ENCODE measurements around the gene CCSER1. TPM values are rescaled to one million over a fixed set of nuclear protein-coding genes. Genes with fewer than 3 reads are reported as not detected.

CCSER1 gene
- total RNA-seq, 2 experiments from 2014 or later: not detected

GRCh38 chr4:90357117-90357710 lies 230.0 kb downstream of the CCSER1 start:
- intact Hi-C loops (cut with micrococcal nuclease; ENCODE audit: unreplicated experiment): no loop called here
- CTCF ChIA-PET (ENCODE audit: unreplicated experiment): no interaction called here
- Histone ChIP-seq H3K79me2 (ENCODE audit: insufficient read depth, low read depth, low read length) (no peaks in the 10 kb centered on the region), H3K4me2 (ENCODE audit: low read length) (no peak overlapping the region), H3K9me3 (ENCODE audit: low read length) (no peaks in the 10 kb centered on the region), H3K27ac (ENCODE audit: low read depth, low read length, poor library complexity, severe bottlenecking) (no peak overlapping the region), H3K4me1 (ENCODE audit: insufficient read depth, low read length, poor library complexity, severe bottlenecking) (no peaks in the 10 kb centered on the region), H3K9me2 (ENCODE audit: insufficient read depth, low read length) (no peaks in the 10 kb centered on the region), H3K36me3 (ENCODE audit: insufficient read depth, low read length) (no peaks in the 10 kb centered on the region), H2AFZ (ENCODE audit: low read length) (no peak overlapping the region), H4K20me1 (ENCODE audit: insufficient read depth, low read length) (no peaks in the 10 kb centered on the region), H3K4me3 (ENCODE audit: low read depth, low read length, poor library complexity, severe bottlenecking) (no peak overlapping the region)
- TF ChIP-seq EZH2phosphoT487 (IDR thresholded peaks at IDR 0.05; ENCODE audit: borderline replicate concordance, low read depth, low read length) (no peak), CTCF (conservative IDR thresholded peaks at IDR 0.05; ENCODE audit: low read length) (peak; percentile 71)
- POLR2A ChIA-PET: interaction anchor here (1.4 kb wide), 1 partner anchor 10 kb away, joined by 4 read pairs; no protein-coding TSS in a partner anchor
- DNase-seq (ENCODE audit: low spot score): peak; percentile 29
- BruUV-seq (replicated peaks): no TSS peak

- CTCF ChIA-PET (ENCODE audit: unreplicated experiment): no interaction called here
- Histone ChIP-seq H3K4me2 (ENCODE audit: low read length) (no peak overlapping the region), H4K20me1 (ENCODE audit: insufficient read depth, low read length) (no peaks in the 10 kb centered on the region), H2AFZ (ENCODE audit: low read length) (no peak overlapping the region), H3K27ac (ENCODE audit: low read depth, low read length, poor library complexity, severe bottlenecking) (no peak overlapping the region), H3K4me1 (ENCODE audit: insufficient read depth, low read length, poor library complexity, severe bottlenecking) (no peaks in the 10 kb centered on the region), H3K36me3 (ENCODE audit: insufficient read depth, low read length) (no peaks in the 10 kb centered on the region), H3K9me2 (ENCODE audit: insufficient read depth, low read length) (no peaks in the 10 kb centered on the region), H3K9me3 (ENCODE audit: low read length) (no peaks in the 10 kb centered on the region), H3K4me3 (ENCODE audit: low read depth, low read length, poor library complexity, severe bottlenecking) (no peak overlapping the region), H3K79me2 (ENCODE audit: insufficient read depth, low read depth, low read length) (no peaks in the 10 kb centered on the region)
- BruUV-seq (replicated peaks): no TSS peak
- TF ChIP-seq EZH2phosphoT487 (IDR thresholded peaks at IDR 0.05; ENCODE audit: borderline replicate concordance, low read depth, low read length) (no peak), CTCF (conservative IDR thresholded peaks at IDR 0.05; ENCODE audit: low read length) (no peak)
- POLR2A ChIA-PET: no interaction called here
- intact Hi-C loops (cut with micrococcal nuclease; ENCODE audit: unreplicated experiment): no loop called here
- DNase-seq (ENCODE audit: low spot score): no peak
Observed at GRCh38 chr4:90375081-90375480, 247.9 kb downstream of the CCSER1 start.

GRCh38 chr4:90393215-90393614 lies 266.0 kb downstream of the CCSER1 start:
- ChIA-PET CTCF (ENCODE audit: unreplicated experiment) (no interaction called here), POLR2A (no interaction called here)
- no peak for TF ChIP-seq CTCF (conservative IDR thresholded peaks at IDR 0.05; ENCODE audit: low read length)
- Histone ChIP-seq H4K20me1 (ENCODE audit: insufficient read depth, low read length) (no peaks in the 10 kb centered on the region), H3K4me1 (ENCODE audit: insufficient read depth, low read length, poor library complexity, severe bottlenecking) (no peaks in the 10 kb centered on the region), H3K9me2 (ENCODE audit: insufficient read depth, low read length) (no peaks in the 10 kb centered on the region), H3K4me3 (ENCODE audit: low read depth, low read length, poor library complexity, severe bottlenecking) (no peak overlapping the region), H3K27ac (ENCODE audit: low read depth, low read length, poor library complexity, severe bottlenecking) (no peak overlapping the region), H3K4me2 (ENCODE audit: low read length) (no peak overlapping the region), H3K79me2 (ENCODE audit: insufficient read depth, low read depth, low read length) (no peaks in the 10 kb centered on the region), H2AFZ (ENCODE audit: low read length) (no peak overlapping the region), H3K9me3 (ENCODE audit: low read length) (no peaks in the 10 kb centered on the region), H3K36me3 (ENCODE audit: insufficient read depth, low read length) (no peaks in the 10 kb centered on the region)
- DNase-seq (ENCODE audit: low spot score): no peak
- intact Hi-C loops (cut with micrococcal nuclease; ENCODE audit: unreplicated experiment): no loop called here
- no TSS peak for BruUV-seq (replicated peaks)
